Measurements from ENCODE around the gene SCYGR1.
"Not testable (repeated sequence)": the region's sequence is repeated elsewhere in the genome, so short reads cannot be mapped to it uniquely, and the experiment has no call there.

Gene SCYGR1

DNA sequence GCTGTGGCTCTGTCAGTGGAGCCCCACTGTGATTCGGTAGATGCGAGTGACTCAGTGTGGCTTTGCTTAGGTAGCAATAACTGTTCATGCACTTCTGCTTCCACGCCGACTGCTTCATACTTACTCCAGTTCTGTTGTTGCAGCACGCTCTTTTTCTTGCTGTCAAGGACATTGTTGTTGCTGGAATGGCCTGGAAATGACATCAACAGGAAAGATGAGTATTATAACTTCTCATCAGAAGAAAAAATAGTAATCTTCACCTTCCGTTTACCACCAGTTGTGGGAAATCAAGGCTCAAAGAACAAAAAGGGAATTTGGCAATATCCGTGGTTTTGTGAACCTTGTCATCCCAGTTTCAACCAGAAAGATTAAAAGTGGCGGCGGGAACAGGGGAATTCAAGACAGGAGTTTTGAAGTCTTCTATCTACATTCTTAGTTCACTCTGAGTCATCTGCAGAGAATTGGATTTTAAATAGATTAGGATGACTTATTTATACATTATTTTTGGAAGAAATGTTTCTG lies 16.9 kb downstream of the SCYGR1 start:
- DNase-seq (ENCODE audit: low read depth in 3 of 3) = no peak

DNA sequence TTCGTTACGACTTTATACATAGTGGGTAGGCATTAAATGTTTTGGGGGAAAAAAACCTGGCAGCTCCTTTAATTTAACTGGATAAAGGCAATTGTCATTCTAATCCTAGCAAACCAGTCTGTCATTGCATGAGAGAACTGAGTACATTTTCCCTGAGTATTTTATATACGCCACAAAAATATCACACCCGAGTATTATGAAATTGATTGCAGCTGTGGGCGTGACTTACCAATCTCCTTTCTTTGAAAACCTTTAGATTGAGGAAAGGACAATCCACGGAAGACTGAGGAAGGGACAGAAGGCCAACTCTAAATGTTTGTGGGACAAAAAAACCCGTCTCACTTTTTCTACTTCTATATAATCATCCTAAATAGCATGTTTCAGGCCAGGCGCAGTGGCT lies 17.7 kb downstream of the SCYGR1 start:
- no peak for DNase-seq (ENCODE audit: low read depth in 3 of 3)

DNA sequence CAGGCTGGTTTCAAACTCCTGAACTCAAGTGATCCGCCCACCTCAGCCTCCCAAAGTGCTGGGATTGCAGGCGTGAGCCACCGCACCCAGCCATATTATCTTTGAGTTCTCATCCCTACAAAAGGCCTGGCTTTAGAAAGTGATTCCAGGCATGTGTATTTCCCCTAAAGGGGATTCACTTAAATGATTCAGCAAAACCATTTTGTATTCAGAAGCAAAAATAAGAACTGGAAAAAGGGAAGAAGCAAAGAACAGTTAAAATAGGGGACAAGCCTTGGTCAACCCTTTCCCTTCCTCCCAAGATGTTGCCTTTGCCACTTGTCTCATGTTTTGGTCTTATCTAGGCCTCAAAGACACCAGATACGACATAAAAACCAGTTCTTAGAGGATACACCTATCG lies 19.2 kb downstream of the SCYGR1 start:
- no peak for DNase-seq (ENCODE audit: low read depth in 3 of 3)

DNA sequence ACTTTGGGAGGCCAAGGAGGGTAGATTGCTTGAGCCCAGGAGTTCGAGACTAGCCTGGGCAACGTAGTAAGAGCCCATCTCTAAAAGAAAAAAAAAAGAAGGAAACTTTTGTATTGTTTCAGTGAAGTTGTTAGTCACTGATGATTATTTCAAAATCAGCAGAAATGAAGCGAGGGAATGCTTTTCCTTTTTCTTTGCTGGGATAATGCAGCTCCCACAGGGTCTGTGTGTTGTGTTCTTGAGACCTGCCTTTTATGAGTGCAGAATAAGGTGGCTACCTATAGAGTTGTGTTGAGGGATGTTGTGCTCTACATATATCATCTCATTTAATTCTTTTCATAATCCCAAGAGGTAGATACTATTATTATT lies 20.3 kb downstream of the SCYGR1 start:
- DNase-seq (ENCODE audit: low read depth in 3 of 3) = no peak

DNA sequence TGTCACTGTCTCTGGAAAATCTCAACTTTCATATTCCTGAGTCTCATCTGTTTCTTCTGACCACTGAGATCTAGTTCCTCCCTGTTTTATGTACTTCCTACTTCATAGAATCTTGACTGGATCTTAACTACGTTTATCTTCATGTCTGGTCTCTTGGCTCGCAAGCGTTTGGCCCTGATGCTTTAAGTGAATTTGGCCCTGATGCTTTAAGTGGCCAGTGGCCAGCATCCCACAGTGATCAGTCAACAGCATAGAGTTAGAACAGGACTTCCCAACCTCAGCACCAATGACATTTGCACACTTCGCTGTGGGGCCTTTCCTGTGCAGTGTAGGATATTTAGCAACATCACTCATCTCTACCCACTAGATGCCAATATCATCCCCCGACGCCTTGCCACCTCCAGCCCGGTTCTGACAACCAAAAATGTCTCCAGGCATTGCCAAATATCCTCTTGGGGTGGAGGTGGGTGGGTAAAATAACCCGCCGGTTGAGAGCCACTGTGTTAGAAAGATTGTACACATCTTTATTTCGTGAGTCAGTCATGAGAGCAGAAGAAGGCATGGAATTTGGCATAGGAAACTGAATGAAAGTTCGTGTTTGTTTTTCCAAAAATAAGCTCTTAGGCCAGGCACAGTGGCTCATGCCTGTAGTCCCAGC lies 20.9 kb downstream of the SCYGR1 start:
- DNase-seq (ENCODE audit: low read depth in 3 of 3) = no peak

DNA sequence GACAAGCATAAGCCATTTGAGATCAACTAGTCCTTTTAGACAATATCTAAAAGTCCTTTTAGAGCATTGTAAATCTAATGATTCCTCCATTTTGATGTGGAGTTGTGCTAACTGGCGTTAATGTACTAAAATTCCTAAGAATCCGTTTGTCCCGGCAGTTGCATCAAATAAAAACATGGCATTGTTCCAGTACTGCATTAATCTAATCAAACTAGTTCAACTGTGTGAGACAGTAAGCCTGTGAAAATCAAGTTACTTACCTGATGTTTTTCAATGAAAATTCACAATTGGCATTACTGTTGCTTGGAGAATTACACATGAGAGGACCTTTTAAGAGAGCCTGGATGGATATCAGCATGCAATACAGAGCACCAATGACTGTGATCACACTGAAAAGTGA lies 21.9 kb downstream of the SCYGR1 start:
- DNase-seq (ENCODE audit: low read depth in 3 of 3) = no peak

DNA sequence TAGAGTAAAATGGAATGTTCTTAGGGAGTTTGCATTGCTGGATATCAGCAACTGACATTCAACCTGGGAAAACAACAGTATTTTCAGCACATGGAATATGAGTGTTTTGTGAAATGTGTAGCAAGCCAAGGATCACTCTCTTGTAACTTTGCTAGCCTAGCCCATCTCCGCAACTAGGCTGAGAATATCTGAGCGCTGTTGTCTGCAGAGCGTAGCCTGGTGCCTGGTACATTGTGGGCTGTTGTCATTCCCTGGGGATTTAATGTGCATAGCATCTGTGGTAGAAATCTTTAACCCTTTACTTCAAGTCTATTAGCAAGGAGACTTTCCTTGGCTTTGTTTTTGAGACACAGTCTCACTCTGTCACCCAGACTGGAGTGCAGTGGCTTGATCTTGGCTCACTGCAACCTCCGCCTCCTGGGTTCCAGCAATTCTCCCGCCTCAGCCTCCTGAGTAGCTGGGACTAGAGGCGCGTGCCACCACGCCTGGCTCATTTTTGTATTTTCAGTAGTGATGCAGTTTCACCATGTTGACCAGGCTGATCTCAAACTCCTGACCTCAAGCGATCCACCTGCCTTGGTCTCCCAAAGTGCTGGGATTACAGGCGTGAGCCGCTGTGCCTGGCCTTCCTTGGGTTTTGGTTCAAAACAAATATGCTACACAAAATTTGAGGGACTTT lies 23.0 kb downstream of the SCYGR1 start:
- not testable (repeated sequence) for DNase-seq (ENCODE audit: low read depth in 3 of 3)

DNA sequence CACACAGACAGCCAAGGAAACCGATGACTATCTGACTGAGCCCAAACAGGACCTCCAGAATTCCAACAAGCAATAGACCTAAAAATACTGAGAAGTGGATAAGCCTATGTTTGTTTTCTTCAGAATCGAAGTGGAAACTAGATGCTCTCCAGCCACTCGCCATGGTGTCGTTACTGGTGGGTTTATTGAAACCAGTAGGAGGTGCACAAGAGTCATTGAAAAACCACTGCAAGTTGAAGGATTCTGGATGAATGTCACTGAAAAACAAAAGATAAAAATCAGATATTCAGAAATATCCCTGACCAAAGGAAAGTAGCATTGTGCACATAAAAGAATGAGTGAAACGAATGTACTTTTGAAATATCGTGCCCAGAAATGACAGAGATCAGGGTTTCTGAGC lies 24.0 kb downstream of the SCYGR1 start:
- no peak for DNase-seq (ENCODE audit: low read depth in 3 of 3)

DNA sequence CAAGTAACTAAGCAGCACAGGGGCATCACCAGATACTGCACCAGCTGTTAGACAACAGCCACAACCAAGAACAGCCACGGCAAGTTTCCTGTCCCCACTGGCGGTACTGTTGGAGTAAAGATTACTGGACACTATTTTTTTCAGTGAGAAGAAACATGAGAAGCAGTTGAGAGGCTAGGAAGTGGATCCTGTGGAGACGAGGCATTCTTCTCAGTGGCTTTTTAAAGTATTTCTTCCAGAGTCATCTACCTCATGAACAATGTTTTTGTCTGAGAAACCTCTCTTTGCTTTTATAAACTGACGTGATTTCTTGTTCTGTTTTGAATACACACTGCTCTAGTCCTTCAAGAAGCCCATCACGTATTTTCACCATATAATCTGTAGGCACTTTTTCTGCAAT lies 27.4 kb downstream of the SCYGR1 start:
- DNase-seq (ENCODE audit: low read depth in 3 of 3) = no peak

DNA sequence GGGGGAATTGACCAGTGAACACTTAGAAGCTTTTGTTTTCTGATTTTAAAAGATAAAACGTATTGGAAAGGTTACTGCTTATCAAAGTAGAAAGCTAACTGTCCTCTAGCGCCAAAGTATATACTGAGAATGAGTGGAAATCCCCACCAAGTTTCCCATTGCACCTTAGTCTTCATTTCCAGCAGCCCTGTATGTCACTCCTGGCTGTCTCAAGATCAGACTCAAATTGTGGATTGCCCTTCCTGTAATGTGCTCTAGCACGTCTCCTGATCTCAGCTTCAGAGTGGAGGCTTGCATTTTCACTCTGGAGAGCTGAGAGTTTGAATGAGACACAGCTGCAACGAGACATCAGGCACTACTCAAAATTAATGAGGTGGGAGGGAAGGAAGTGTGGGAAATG lies 36.1 kb downstream of the SCYGR1 start:
- no peak for DNase-seq (ENCODE audit: low read depth in 3 of 3)

DNA sequence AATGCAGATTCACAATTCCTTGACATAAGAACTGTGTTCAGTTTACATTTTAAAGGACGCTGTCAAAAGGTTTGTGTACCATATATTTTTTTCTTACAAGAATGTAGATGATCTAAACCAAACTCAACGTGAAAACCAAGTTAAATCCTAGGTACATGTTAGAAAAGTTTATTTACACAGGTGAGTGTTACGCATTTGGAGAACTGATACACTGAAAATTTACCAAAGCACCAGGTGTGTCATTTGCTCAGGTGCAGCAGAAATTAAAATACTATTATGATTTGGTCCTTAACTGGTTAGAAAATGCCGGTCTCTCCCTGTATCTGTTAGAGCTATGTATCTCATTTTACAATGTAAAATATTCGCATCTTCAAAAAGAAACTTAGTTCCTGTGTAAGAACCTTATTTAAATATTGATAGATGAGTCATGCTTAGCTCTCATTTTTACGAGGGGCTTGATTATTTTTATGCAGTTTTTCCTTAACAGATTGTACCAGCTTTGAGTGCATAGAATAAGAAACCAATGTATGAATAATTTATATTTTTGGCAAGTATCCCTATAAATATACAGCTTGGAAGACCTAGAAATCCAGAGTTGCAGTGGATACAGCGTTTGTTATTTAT lies 37.6 kb downstream of the SCYGR1 start:
- no peak for DNase-seq (ENCODE audit: low read depth in 3 of 3)

DNA sequence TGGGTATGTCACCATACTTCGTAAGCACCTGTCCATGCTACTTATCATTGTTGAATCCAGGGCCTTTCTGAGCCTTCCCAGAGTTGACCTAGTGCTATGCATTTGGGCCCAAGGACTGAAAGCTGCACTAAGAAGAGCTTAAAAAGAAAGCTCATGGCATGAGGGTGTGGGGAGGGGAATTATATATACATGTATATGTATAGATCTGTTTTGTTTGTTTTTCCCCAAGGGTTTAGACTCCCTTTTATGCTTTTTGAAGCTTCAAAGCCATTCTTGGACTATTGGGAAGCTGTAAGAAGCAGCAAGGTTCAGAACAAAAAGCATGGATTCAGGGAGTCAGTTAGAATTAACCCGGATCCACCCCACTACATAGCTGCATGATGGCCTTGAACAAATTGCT lies 39.4 kb downstream of the SCYGR1 start:
- DNase-seq (ENCODE audit: low read depth in 3 of 3) = no peak

DNA sequence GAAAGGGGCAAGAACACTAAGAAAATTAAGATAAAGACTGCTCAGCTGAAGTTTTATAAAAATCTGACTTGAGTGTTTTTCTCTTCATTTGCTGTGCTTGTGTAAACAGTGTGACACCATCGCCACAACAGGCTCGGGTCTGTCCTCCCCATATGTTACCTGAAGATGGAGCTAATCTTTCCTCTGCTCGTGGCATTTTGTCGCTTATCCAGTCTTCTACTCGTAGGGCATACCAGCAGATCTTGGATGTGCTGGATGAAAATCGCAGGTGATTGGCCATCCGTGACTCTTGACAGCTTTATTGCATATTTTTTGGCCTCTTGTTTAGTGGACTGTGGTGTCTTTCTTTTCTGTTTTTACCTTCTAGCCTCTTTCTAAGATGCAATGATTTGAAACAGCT lies 40.6 kb downstream of the SCYGR1 start:
- no peak for DNase-seq (ENCODE audit: low read depth in 3 of 3)

DNA sequence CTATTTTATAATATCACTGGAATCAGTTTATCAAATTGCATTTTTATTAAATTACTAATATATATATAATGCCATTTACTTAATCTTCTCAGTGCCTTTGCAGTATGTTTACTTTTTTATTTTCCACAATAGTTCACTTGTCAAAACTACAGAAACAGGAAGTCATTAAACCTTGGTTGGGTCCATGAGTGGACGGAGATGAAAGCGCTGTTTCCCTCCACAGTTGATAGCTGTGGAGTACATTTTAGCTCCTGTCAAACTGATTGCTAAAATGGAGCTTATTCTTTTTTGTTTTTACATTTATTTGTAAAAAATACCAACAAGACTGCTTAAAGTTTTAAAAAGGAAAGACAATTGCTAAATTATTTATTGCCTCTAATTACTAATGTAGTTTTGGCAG lies 43.5 kb downstream of the SCYGR1 start:
- no peak for DNase-seq (ENCODE audit: low read depth in 3 of 3)

DNA sequence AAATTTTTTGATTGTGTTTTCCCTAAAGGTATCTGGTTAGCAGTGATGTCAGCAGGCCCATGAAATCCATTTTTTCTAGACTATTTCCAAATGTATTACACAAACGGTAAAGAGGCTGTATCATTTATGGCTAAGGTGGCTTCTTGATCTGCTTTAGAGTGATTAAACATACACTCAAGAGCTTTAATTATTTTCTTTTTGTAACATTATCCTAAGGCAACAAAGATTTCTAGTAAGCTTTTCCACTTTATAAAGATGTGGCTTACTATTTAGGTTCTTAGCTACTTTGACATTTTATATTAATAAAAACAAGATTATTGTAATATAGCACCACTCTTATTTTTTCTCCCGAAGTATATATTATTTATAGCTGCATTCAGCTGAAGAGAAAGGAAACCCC lies 46.2 kb downstream of the SCYGR1 start:
- no peak for DNase-seq (ENCODE audit: low read depth in 3 of 3)

DNA sequence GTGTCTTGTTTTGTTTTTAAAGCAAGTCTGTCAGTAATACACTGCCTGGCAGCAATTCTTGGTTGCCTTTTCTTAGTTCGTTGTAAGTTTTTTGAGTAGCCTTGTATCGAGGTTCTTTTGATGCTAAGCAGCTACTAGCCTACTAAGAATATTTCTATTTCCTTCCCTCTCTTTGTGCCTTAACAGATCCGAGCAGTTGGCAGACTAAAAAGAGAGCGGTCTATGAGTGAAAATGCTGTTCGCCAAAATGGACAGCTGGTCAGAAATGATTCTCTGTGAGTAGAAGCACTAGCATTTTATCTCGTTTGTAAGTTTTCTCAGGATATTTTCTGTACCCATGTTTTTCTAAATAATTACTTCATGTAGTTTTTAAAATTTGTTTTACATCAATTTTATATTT lies 47.6 kb downstream of the SCYGR1 start:
- no peak for DNase-seq (ENCODE audit: low read depth in 3 of 3)

DNA sequence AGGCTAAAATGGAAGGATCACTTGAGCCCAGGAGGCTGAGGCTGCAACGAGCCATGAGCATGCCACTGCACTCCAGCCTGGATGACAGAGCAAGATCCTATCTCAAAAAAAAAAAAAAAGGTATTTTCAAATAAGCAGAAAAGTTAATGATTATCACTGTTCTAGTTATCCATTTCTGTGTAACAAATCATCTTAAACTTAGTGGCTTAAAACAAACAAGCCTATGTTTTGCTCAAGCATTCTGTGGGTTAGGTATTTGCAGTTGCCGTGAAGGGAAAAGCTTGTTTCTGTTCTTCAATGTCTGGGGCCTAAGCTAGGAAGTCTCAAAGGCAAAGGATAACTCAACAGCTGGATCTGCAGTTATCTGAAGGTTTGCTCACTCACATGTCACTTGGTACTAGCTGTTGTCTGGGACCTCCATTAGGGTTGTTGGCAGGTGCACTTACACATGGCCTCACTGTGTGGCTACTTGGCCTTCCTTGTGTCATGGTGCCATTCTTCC lies 48.6 kb downstream of the SCYGR1 start:
- no peak for DNase-seq (ENCODE audit: low read depth in 3 of 3)

Data from stimulated activated CD4-positive, alpha-beta T cell treated with anti-CD3 and anti-CD28 coated beads, TNF-alpha, amount 100 ng/mL, for 48 hours (primary cell).